Gastroesophageal sphincter (tissue), 3 donors: Measurements from ENCODE around the gene OTOG.

Experiments
- POLR2A ChIP-seq, 2 donors: fragments of 450-650 bp; IDR thresholded peaks; one replicate each; pipeline ENCODE4 v1.6.1; 2017; ENCODE audit warnings: antibody characterized with exemption in 2 of 2, mild to moderate bottlenecking in 2 of 2, moderate library complexity in 1 of 2
- TF ChIP-seq, protein P1 (sequence below), 4 experiments: fragments of 200-600 bp in 2 of 4; fragments of 450-650 bp in 2 of 4; sonication (generic) in 1 of 4; IDR thresholded peaks; one replicate each; pipeline ENCODE4 v1.5.1; 2017 to 2019; ENCODE audit warnings: antibody characterized with exemption in 4 of 4, mild to moderate bottlenecking in 2 of 4, moderate library complexity in 2 of 4

DNA sequence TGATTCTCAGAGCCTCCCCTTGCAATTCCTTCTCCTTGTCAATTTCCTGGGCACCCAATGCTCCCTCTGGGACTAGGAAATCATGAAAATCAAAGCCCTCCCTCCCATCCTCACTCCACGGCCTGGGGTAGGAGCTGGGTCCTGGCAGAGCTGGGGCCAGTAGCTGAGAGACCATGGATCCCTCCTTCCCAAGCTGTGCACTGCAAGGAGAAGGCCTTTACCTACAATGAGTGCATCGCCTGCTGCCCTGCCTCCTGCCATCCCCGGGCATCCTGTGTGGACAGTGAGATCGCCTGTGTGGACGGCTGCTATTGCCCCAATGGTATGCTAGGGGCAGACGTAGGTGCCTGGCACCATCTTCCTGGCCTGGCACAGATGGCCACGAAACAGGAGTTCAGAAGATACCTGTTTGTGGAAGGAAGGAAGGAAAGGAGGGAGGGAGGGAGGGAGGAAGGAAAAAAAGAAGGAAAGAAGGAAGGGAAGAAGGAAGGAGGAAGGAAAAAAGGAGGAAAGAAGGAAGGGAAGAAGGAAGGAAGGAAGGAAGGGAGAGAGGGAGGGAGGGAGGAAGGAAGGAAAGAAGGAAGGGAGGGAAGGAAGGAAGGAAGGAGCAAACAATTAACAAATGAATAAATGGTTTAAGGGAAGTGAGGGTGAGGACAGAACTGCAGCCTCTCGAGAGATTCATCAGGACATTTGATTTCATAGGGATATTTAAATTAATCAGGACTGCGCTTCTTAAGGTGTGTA, 12.5 kb downstream of the OTOG start:
- TF ChIP-seq, protein P1, sequence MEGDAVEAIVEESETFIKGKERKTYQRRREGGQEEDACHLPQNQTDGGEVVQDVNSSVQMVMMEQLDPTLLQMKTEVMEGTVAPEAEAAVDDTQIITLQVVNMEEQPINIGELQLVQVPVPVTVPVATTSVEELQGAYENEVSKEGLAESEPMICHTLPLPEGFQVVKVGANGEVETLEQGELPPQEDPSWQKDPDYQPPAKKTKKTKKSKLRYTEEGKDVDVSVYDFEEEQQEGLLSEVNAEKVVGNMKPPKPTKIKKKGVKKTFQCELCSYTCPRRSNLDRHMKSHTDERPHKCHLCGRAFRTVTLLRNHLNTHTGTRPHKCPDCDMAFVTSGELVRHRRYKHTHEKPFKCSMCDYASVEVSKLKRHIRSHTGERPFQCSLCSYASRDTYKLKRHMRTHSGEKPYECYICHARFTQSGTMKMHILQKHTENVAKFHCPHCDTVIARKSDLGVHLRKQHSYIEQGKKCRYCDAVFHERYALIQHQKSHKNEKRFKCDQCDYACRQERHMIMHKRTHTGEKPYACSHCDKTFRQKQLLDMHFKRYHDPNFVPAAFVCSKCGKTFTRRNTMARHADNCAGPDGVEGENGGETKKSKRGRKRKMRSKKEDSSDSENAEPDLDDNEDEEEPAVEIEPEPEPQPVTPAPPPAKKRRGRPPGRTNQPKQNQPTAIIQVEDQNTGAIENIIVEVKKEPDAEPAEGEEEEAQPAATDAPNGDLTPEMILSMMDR (IDR thresholded peaks at IDR 0.05) = no peak
- TF ChIP-seq POLR2A (IDR thresholded peaks at IDR 0.05) = no peak
